ENCODE data around the gene HABP2.

Gene HABP2

GRCh38 chr10:113527211-113527906 is 25.5 kb upstream of the HABP2 start:
- peak; percentile 38 for DNase-seq

GRCh38 chr10:113528876-113529275 is 24.0 kb upstream of the HABP2 start:
- DNase-seq: no peak

GRCh38 chr10:113529575-113529974 is 23.3 kb upstream of the HABP2 start:
- no peak for DNase-seq

GRCh38 chr10:113530476-113530875 is 22.4 kb upstream of the HABP2 start:
- DNase-seq: no peak

- DNase-seq: no peak
Measured at GRCh38 chr10:113532724-113533123, 20.1 kb upstream of the HABP2 start.

GRCh38 chr10:113533801-113534200 is 19.1 kb upstream of the HABP2 start:
- DNase-seq: no peak

GRCh38 chr10:113534423-113534822 is 18.4 kb upstream of the HABP2 start:
- no peak for DNase-seq

- DNase-seq: no peak
Measured at GRCh38 chr10:113537672-113538071, 15.2 kb upstream of the HABP2 start.

- peak; percentile 21 for DNase-seq
Measured at GRCh38 chr10:113538151-113538550, 14.7 kb upstream of the HABP2 start.

- peak; percentile 66 for DNase-seq
Measured at GRCh38 chr10:113539789-113540188, 13.1 kb upstream of the HABP2 start.

- peak; percentile 52 for DNase-seq
Measured at GRCh38 chr10:113540845-113541548, 11.9 kb upstream of the HABP2 start.

- no peak for DNase-seq
Measured at GRCh38 chr10:113541549-113541927, 11.3 kb upstream of the HABP2 start.

GRCh38 chr10:113543107-113543955 is 9.5 kb upstream of the HABP2 start:
- no peak for DNase-seq

GRCh38 chr10:113544392-113544791 is 8.5 kb upstream of the HABP2 start:
- no peak for DNase-seq

GRCh38 chr10:113547426-113547825 is 5.4 kb upstream of the HABP2 start:
- no peak for DNase-seq

- no peak for DNase-seq
Measured at GRCh38 chr10:113549856-113550255, 3.0 kb upstream of the HABP2 start.

- DNase-seq: no peak
Measured at GRCh38 chr10:113550365-113550764, 2.5 kb upstream of the HABP2 start.

GRCh38 chr10:113552014-113552413 is 839 bp upstream of the HABP2 start:
- DNase-seq: no peak

GRCh38 chr10:113553149-113553548 is 296 bp downstream of the HABP2 start:
- DNase-seq: no peak

- DNase-seq: no peak
Measured at GRCh38 chr10:113554214-113554613, 1.4 kb downstream of the HABP2 start.

GRCh38 chr10:113555245-113555644 is 2.4 kb downstream of the HABP2 start:
- DNase-seq: no peak

GRCh38 chr10:113555751-113556150 is 2.9 kb downstream of the HABP2 start:
- DNase-seq: no peak

GRCh38 chr10:113557424-113557862 is 4.6 kb downstream of the HABP2 start:
- no peak for DNase-seq
